Chondrocyte (in vitro differentiated cells): ENCODE data around the gene SMG6. TPM values are rescaled to one million over a fixed set of nuclear protein-coding genes. Genes with fewer than 3 reads are reported as not detected.

Experiments used
- DNase-seq: peaks from one replicate; pipeline ENCODE4 v3.0.0; 2021; ENCODE audit warnings: mixed read lengths, low spot score
- H3K27ac Mint-ChIP-seq: one replicate; pipeline ENCODE4 v1.8.0; 2021; ENCODE audit warnings: mild to moderate bottlenecking, moderate library complexity, mixed read lengths; ENCODE audit not compliant: unreplicated experiment
- H3K27me3 Mint-ChIP-seq: 2 replicates; pipeline ENCODE4 v1.8.0; 2021; ENCODE audit warnings: low read depth, mixed read lengths
- H3K36me3 Mint-ChIP-seq: 2 replicates; pipeline ENCODE4 v1.8.0; 2021; ENCODE audit warnings: low read depth, mixed read lengths
- H3K4me1 Mint-ChIP-seq: 2 replicates; pipeline ENCODE4 v1.8.0; 2021; ENCODE audit warnings: low read depth, mild to moderate bottlenecking, mixed read lengths
- H3K4me3 Mint-ChIP-seq: one replicate; pipeline ENCODE4 v1.8.0; 2021; ENCODE audit warnings: mild to moderate bottlenecking, moderate library complexity, mixed read lengths; ENCODE audit not compliant: unreplicated experiment
- H3K9me3 Mint-ChIP-seq: 2 replicates; pipeline ENCODE4 v1.8.0; 2021; ENCODE audit warnings: low read depth, mixed read lengths
- CTCF ChIP-seq: fragments of 200-600 bp; sonication (generic); IDR thresholded peaks from 2 replicates; pipeline ENCODE4 v1.5.0; 2021; ENCODE audit warnings: antibody characterized with exemption, mild to moderate bottlenecking, moderate library complexity
- total RNA-seq: library from RNA; stranded (reverse); gene quantifications from 3 replicates; pipeline ENCODE4 v1.2.1, GENCODE V29; 2021

Gene SMG6
- total RNA-seq, 1 donor from 2014 or later = 33.6 TPM

GRCh38 chr17:2048805-2049204 lies 254.8 kb downstream of the SMG6 start:
- Mint-ChIP-seq H3K4me3 (peak overlapping the region; percentile 73), H3K27me3 (no peaks in the 10 kb centered on the region), H3K9me3 (no peaks in the 10 kb centered on the region), H3K27ac (no peak overlapping the region), H3K36me3 (peaks cover 2% of the 10 kb centered on the region), H3K4me1 (peaks cover 25% of the 10 kb centered on the region)
- no peak for TF ChIP-seq CTCF
- no peak for DNase-seq

GRCh38 chr17:2047590-2047989 lies 256.0 kb downstream of the SMG6 start:
- no peak for TF ChIP-seq CTCF
- Mint-ChIP-seq H3K4me3 (no peak overlapping the region), H3K36me3 (peaks cover 7% of the 10 kb centered on the region), H3K27me3 (no peaks in the 10 kb centered on the region), H3K4me1 (peaks cover 31% of the 10 kb centered on the region), H3K27ac (no peak overlapping the region), H3K9me3 (no peaks in the 10 kb centered on the region)
- DNase-seq = no peak

- no peak for DNase-seq
- Mint-ChIP-seq H3K27ac (no peak overlapping the region), H3K4me3 (no peak overlapping the region), H3K9me3 (no peaks in the 10 kb centered on the region), H3K36me3 (peaks cover 8% of the 10 kb centered on the region), H3K4me1 (peaks cover 36% of the 10 kb centered on the region), H3K27me3 (no peaks in the 10 kb centered on the region)
- TF ChIP-seq CTCF = no peak
Measured at GRCh38 chr17:2044263-2044894, 259.2 kb downstream of the SMG6 start.

- H3K36me3 Mint-ChIP-seq = peaks cover 8% of the 10 kb centered on the region
- DNase-seq = no peak
- no peak overlapping the region for H3K27ac Mint-ChIP-seq
- TF ChIP-seq CTCF = no peak
- H3K4me3 Mint-ChIP-seq = no peak overlapping the region
- H3K27me3 Mint-ChIP-seq = no peaks in the 10 kb centered on the region
- peaks cover 30% of the 10 kb centered on the region for H3K4me1 Mint-ChIP-seq
- no peaks in the 10 kb centered on the region for H3K9me3 Mint-ChIP-seq
Measured at GRCh38 chr17:2043785-2044184, 259.8 kb downstream of the SMG6 start.

- Mint-ChIP-seq H3K27ac (peak overlapping the region; percentile 98), H3K36me3 (peaks cover 8% of the 10 kb centered on the region), H3K4me1 (peaks cover 27% of the 10 kb centered on the region), H3K27me3 (no peaks in the 10 kb centered on the region), H3K9me3 (no peaks in the 10 kb centered on the region), H3K4me3 (peak overlapping the region; percentile 92)
- TF ChIP-seq CTCF = no peak
- no peak for DNase-seq
Measured at GRCh38 chr17:2042933-2043332, 260.7 kb downstream of the SMG6 start.
